ENCODE data around the gene EGFLAM. TPM values are rescaled to one million over a fixed set of nuclear protein-coding genes. Genes with fewer than 3 reads are reported as not detected.

EGFLAM gene
- polyA plus RNA-seq, 1 donor from 2014 or later: not detected

- no peaks in the 10 kb centered on the region for H3K9me2 ChIP-seq (ENCODE audit: insufficient read depth, low read length)
- H3K27ac ChIP-seq (ENCODE audit: low read length): no peak overlapping the region
- no peaks in the 10 kb centered on the region for H3K79me2 ChIP-seq (replicated peaks; ENCODE audit: insufficient read depth, low read length)
- TF ChIP-seq REST (IDR thresholded peaks at IDR 0.05; ENCODE audit: borderline replicate concordance): no peak
- no peak for TF ChIP-seq RAD21 (conservative IDR thresholded peaks at IDR 0.05)
- TF ChIP-seq TAF1 (IDR thresholded peaks at IDR 0.05; ENCODE audit: low read depth): no peak
- TF ChIP-seq EP300 (conservative IDR thresholded peaks at IDR 0.05; ENCODE audit: poor library complexity, severe bottlenecking): no peak
- TF ChIP-seq CTCF (IDR thresholded peaks at IDR 0.05; ENCODE audit: poor library complexity, severe bottlenecking): no peak
- no peak for TF ChIP-seq SMC3 (conservative IDR thresholded peaks at IDR 0.05; ENCODE audit: poor library complexity)
- TF ChIP-seq MXI1 (conservative IDR thresholded peaks at IDR 0.05; ENCODE audit: poor library complexity, severe bottlenecking): no peak
- no peak for TF ChIP-seq POLR2AphosphoS5 (IDR thresholded peaks at IDR 0.05)
- TF ChIP-seq EZH2 (IDR thresholded peaks at IDR 0.05; ENCODE audit: borderline replicate concordance, insufficient read depth, low read length, poor library complexity, severe bottlenecking): no peak
- H3K27me3 ChIP-seq (ENCODE audit: insufficient read depth, low read depth, low read length): no peaks in the 10 kb centered on the region
- no peaks in the 10 kb centered on the region for H3K9me3 ChIP-seq (ENCODE audit: low read length)
- no peak overlapping the region for H3K4me3 ChIP-seq (ENCODE audit: low read length)
- H2AFZ ChIP-seq (ENCODE audit: low read depth, low read length): no peak overlapping the region
- no peaks in the 10 kb centered on the region for H3K36me3 ChIP-seq (ENCODE audit: insufficient read depth, low read length)
- no peaks in the 10 kb centered on the region for H4K20me1 ChIP-seq (ENCODE audit: insufficient read depth)
- H3K9ac ChIP-seq (ENCODE audit: low read length): no peak overlapping the region
- H3F3A ChIP-seq (ENCODE audit: insufficient read depth, low read length, poor library complexity, severe bottlenecking): no peaks in the 10 kb centered on the region
- H3K4me2 ChIP-seq (ENCODE audit: low read length): no peak overlapping the region
These were observed 166.0 kb downstream of the EGFLAM start for GRCh38 chr5:38424148-38425060.

GRCh38 chr5:38426490-38426889 is 168.1 kb downstream of the EGFLAM start:
- Histone ChIP-seq H3K27me3 (ENCODE audit: insufficient read depth, low read depth, low read length) (no peaks in the 10 kb centered on the region), H3K4me2 (ENCODE audit: low read length) (no peak overlapping the region), H3K79me2 (replicated peaks; ENCODE audit: insufficient read depth, low read length) (no peaks in the 10 kb centered on the region), H3K4me3 (ENCODE audit: low read length) (no peak overlapping the region), H3K9ac (ENCODE audit: low read length) (no peak overlapping the region), H3K27ac (ENCODE audit: low read length) (no peak overlapping the region), H4K20me1 (ENCODE audit: insufficient read depth) (no peaks in the 10 kb centered on the region), H2AFZ (ENCODE audit: low read depth, low read length) (no peak overlapping the region), H3F3A (ENCODE audit: insufficient read depth, low read length, poor library complexity, severe bottlenecking) (no peaks in the 10 kb centered on the region), H3K9me2 (ENCODE audit: insufficient read depth, low read length) (no peaks in the 10 kb centered on the region), H3K9me3 (ENCODE audit: low read length) (no peaks in the 10 kb centered on the region), H3K36me3 (ENCODE audit: insufficient read depth, low read length) (no peaks in the 10 kb centered on the region)
- TF ChIP-seq CTCF (IDR thresholded peaks at IDR 0.05; ENCODE audit: poor library complexity, severe bottlenecking) (no peak), EP300 (conservative IDR thresholded peaks at IDR 0.05; ENCODE audit: poor library complexity, severe bottlenecking) (no peak), TAF1 (IDR thresholded peaks at IDR 0.05; ENCODE audit: low read depth) (no peak), POLR2AphosphoS5 (IDR thresholded peaks at IDR 0.05) (no peak), REST (IDR thresholded peaks at IDR 0.05; ENCODE audit: borderline replicate concordance) (no peak), MXI1 (conservative IDR thresholded peaks at IDR 0.05; ENCODE audit: poor library complexity, severe bottlenecking) (no peak), SMC3 (conservative IDR thresholded peaks at IDR 0.05; ENCODE audit: poor library complexity) (no peak), EZH2 (IDR thresholded peaks at IDR 0.05; ENCODE audit: borderline replicate concordance, insufficient read depth, low read length, poor library complexity, severe bottlenecking) (no peak), RAD21 (conservative IDR thresholded peaks at IDR 0.05) (no peak)

Measured in neural cell (in vitro differentiated cells).